Upper lobe of left lung (tissue), 6 donors: ENCODE data around the gene STON1. TPM values are rescaled to one million over a fixed set of nuclear protein-coding genes. Genes with fewer than 3 reads are reported as not detected.
"Not testable (repeated sequence)": the region's sequence is repeated elsewhere in the genome, so short reads cannot be mapped to it uniquely, and the experiment has no call there.

Source experiments
- ATAC-seq, 2 donors: fragments of 200-7000 bp; cut with Tn5 transposase; one replicate each; pipeline ENCODE4 v1.9.1; 2022; ENCODE audit warnings: mild to moderate bottlenecking in 2 of 2, moderate library complexity in 2 of 2; ENCODE audit not compliant: low FRiP score in 2 of 2
- DNase-seq, 2 donors: peaks; one replicate each; pipeline ENCODE4 v3.0.0-alpha.2; 2019 to 2020
- H3K27ac ChIP-seq, 4 donors: fragments of 200-600 bp; sonication (generic); one replicate each; pipeline ENCODE4 v1.5.1; 2016 to 2019
- H3K27me3 ChIP-seq, 4 donors: fragments of 200-600 bp; sonication (generic); one replicate each; pipeline ENCODE4 v1.5.1; 2017 to 2019
- H3K36me3 ChIP-seq, 4 donors: fragments of 200-600 bp; sonication (generic); one replicate each; pipeline ENCODE4 v1.5.1; 2016 to 2019
- H3K4me1 ChIP-seq, 4 donors: fragments of 200-600 bp; sonication (generic); one replicate each; pipeline ENCODE4 v1.5.1; 2018 to 2019
- H3K4me3 ChIP-seq, 4 donors: fragments of 200-600 bp; sonication (generic); one replicate each; pipeline ENCODE4 v1.5.1; 2017 to 2019; ENCODE audit warnings: mild to moderate bottlenecking in 2 of 4, moderate library complexity in 1 of 4
- H3K9me3 ChIP-seq, 4 donors: fragments of 200-600 bp; sonication (generic); one replicate each; pipeline ENCODE4 v1.5.1; 2018 to 2019
- CTCF ChIP-seq, 6 experiments: fragments of 450-650 bp in 4 of 6; fragments of 200-600 bp in 2 of 6; sonication (generic) in 2 of 6; IDR thresholded peaks; one replicate each; pipeline ENCODE4 v1.5.1; 2016 to 2019; ENCODE audit warnings: antibody characterized with exemption in 6 of 6
- EP300 ChIP-seq, 4 donors: sonication (generic); formaldehyde crosslinking; IDR thresholded peaks; one replicate each; pipeline ENCODE4 v1.5.1; 2017; ENCODE audit warnings: antibody characterized with exemption in 4 of 4, control low read depth in 2 of 4
- POLR2A ChIP-seq, 4 donors: fragments of 450-650 bp; IDR thresholded peaks; one replicate each; pipeline ENCODE4 v1.5.1; 2016 to 2017; ENCODE audit warnings: antibody characterized with exemption in 4 of 4, mild to moderate bottlenecking in 2 of 4
- POLR2AphosphoS5 ChIP-seq, 2 donors: sonication (generic); formaldehyde crosslinking; IDR thresholded peaks; one replicate each; pipeline ENCODE4 v1.5.1; 2017; ENCODE audit warnings: antibody characterized with exemption in 2 of 2
- WGBS, 2 donors: methylation state at CpG; one replicate each; pipeline ENCODE4 v1.1.5; 2017 to 2018; 5-methylcytosine and 5-hydroxymethylcytosine counted together
- total RNA-seq, 6 donors: library from RNA; depleted of rRNA in 4 of 6; stranded (reverse); fragments of >200 nt in 4 of 6; gene quantifications; one replicate each; pipeline versions ENCODE4 v1.1.0 to v1.2.1, GENCODE V29; 2016 to 2021
- donor health status: DM: no; HTN: no; CAD: no; lungs with moderate emphysema.
- donor health status: DM: no; HTN: yes; CAD: no; lungs with severe emphysema.

STON1 gene
- total RNA-seq, 6 donors from 2014 or later, result 13.2 to 27.0 (median 20.0) TPM

GRCh38 chr2:48548840-48549239, 18.9 kb downstream of the STON1 start:
- 72 to 73% methylated on average over 5 of the region's 5 CpGs for WGBS, 2 donors
- TF ChIP-seq POLR2A (IDR thresholded peaks at IDR 0.05) (no peak), CTCF (IDR thresholded peaks at IDR 0.05) (no peak), EP300 (IDR thresholded peaks at IDR 0.05) (no peak), POLR2AphosphoS5 (IDR thresholded peaks at IDR 0.05) (no peak)
- H3K9me3 ChIP-seq, result no peaks in the 10 kb centered on the region
- ATAC-seq, result peak in 1 of 2 donors; percentile 68
- H3K4me3 ChIP-seq, result no peak overlapping the region
- H3K27me3 ChIP-seq, result no peaks in the 10 kb centered on the region
- H3K27ac ChIP-seq, result peak overlapping the region in 1 of 4 donors; percentile 74
- no peak for DNase-seq
- H3K4me1 ChIP-seq, result peaks cover 0 to 9% (median 4%) of the 10 kb centered on the region in 4 donors
- no peaks in the 10 kb centered on the region for H3K36me3 ChIP-seq

- Histone ChIP-seq H3K27me3 (no peaks in the 10 kb centered on the region), H3K36me3 (no peaks in the 10 kb centered on the region), H3K27ac (peak overlapping the region in 2 of 4 donors; percentile 15 to 74), H3K9me3 (no peaks in the 10 kb centered on the region), H3K4me1 (peaks cover 0 to 8% (median 4%) of the 10 kb centered on the region in 4 donors), H3K4me3 (no peak overlapping the region)
- ATAC-seq, result no peak
- TF ChIP-seq POLR2AphosphoS5 (IDR thresholded peaks at IDR 0.05), result no peak
- no peak for TF ChIP-seq CTCF (IDR thresholded peaks at IDR 0.05)
- TF ChIP-seq EP300 (IDR thresholded peaks at IDR 0.05), result no peak
- TF ChIP-seq POLR2A (IDR thresholded peaks at IDR 0.05), result no peak
- 96 to 100% methylated on average over 3 of the region's 3 CpGs for WGBS, 2 donors
- DNase-seq, result no peak
Measured at GRCh38 chr2:48549972-48550371, 20.0 kb downstream of the STON1 start.

- ATAC-seq, result no peak
- TF ChIP-seq CTCF (IDR thresholded peaks at IDR 0.05) (no peak), EP300 (IDR thresholded peaks at IDR 0.05) (no peak), POLR2AphosphoS5 (IDR thresholded peaks at IDR 0.05) (no peak), POLR2A (IDR thresholded peaks at IDR 0.05) (no peak)
- no peaks in the 10 kb centered on the region for H3K36me3 ChIP-seq
- peaks cover 0 to 8% (median under 1%) of the 10 kb centered on the region in 4 donors for H3K4me1 ChIP-seq
- H3K4me3 ChIP-seq, result no peak overlapping the region
- no peaks in the 10 kb centered on the region for H3K9me3 ChIP-seq
- H3K27me3 ChIP-seq, result no peaks in the 10 kb centered on the region
- no peak overlapping the region for H3K27ac ChIP-seq
- no peak for DNase-seq
- 92 to 100% methylated on average over 3 to 4 of the region's 4 CpGs for WGBS, 2 donors
Measured at GRCh38 chr2:48551548-48551947, 21.6 kb downstream of the STON1 start.

GRCh38 chr2:48555071-48555470, 25.1 kb downstream of the STON1 start:
- not testable (repeated sequence) for H3K27ac ChIP-seq, H3K36me3 ChIP-seq, H3K27me3 ChIP-seq, H3K4me1 ChIP-seq, DNase-seq, H3K4me3 ChIP-seq, ATAC-seq, H3K9me3 ChIP-seq
- WGBS, 2 donors, result 88 to 96% methylated on average over 5 to 9 of the region's 21 CpGs

GRCh38 chr2:48558456-48558855, 28.5 kb downstream of the STON1 start:
- no peaks in the 10 kb centered on the region for H3K9me3 ChIP-seq
- no peak overlapping the region for H3K4me3 ChIP-seq
- ATAC-seq (no peak), DNase-seq (no peak)
- no peaks in the 10 kb centered on the region for H3K4me1 ChIP-seq
- H3K27me3 ChIP-seq, result no peaks in the 10 kb centered on the region
- WGBS, 2 donors, result 95 to 100% methylated on average over 1 of the region's 1 CpG
- H3K36me3 ChIP-seq, result no peaks in the 10 kb centered on the region
- H3K27ac ChIP-seq, result no peak overlapping the region
- no peak for TF ChIP-seq POLR2AphosphoS5 (IDR thresholded peaks at IDR 0.05)
- no peak for TF ChIP-seq CTCF (IDR thresholded peaks at IDR 0.05)
- no peak for TF ChIP-seq EP300 (IDR thresholded peaks at IDR 0.05)
- no peak for TF ChIP-seq POLR2A (IDR thresholded peaks at IDR 0.05)
